ENCODE data around the gene NUDT22.

GRCh38 chr11:64275031-64275800, 49.1 kb downstream of the NUDT22 start:
- TF ChIP-seq EZH2 (IDR thresholded peaks at IDR 0.05; ENCODE audit: low read depth, low read length, severe bottlenecking) (no peak), SRF (IDR thresholded peaks at IDR 0.05; ENCODE audit: low read depth, low read length) (no peak), CTCF (IDR thresholded peaks at IDR 0.05; ENCODE audit: control extremely low read depth in 1 of 3, insufficient read depth in 1 of 3, low read depth in 1 of 3, low read length in 3 of 3) (no peak), POLR2AphosphoS5 (IDR thresholded peaks at IDR 0.05; ENCODE audit: low read depth, low read length) (no peak), SP1 (IDR thresholded peaks at IDR 0.05; ENCODE audit: low read depth, low read length) (no peak), POLR2A (IDR thresholded peaks at IDR 0.05; ENCODE audit: control extremely low read depth in 1 of 2, low read depth in 2 of 2, low read length in 2 of 2) (no peak), CHD7 (IDR thresholded peaks at IDR 0.05; ENCODE audit: insufficient replicate concordance, low read length) (no peak), KDM1A (IDR thresholded peaks at IDR 0.05; ENCODE audit: borderline replicate concordance, low read length) (no peak), ATF3 (IDR thresholded peaks at IDR 0.05; ENCODE audit: insufficient read depth, low read depth, low read length) (no peak), ATF2 (IDR thresholded peaks at IDR 0.05; ENCODE audit: low read length) (no peak), TEAD4 (IDR thresholded peaks at IDR 0.05; ENCODE audit: low read depth, low read length) (no peak)

All from H1 (cell line).